GM23248 (cell line): Measurements from ENCODE around the gene RFTN1. TPM values are rescaled to one million over a fixed set of nuclear protein-coding genes. Genes with fewer than 3 reads are reported as not detected.

ENCODE experiments used
- DNase-seq: peaks from one replicate; pipeline ENCODE4 v3.0.0-alpha.2; 2015
- H2AFZ ChIP-seq: fragments of 200-600 bp; sonication (generic); 2 replicates; pipeline ENCODE4 v1.6.1; 2016; ENCODE audit warnings: antibody characterized with exemption
- H3F3A ChIP-seq: fragments of 200-600 bp; sonication (generic); 2 replicates; pipeline ENCODE4 v1.6.1; 2016; ENCODE audit warnings: mild to moderate bottlenecking, antibody characterized with exemption, mixed run types; ENCODE audit not compliant: insufficient read depth
- H3K27ac ChIP-seq: fragments of 200-600 bp; sonication (generic); 2 replicates; pipeline ENCODE4 v1.5.1; 2016; ENCODE audit warnings: mild to moderate bottlenecking
- H3K27me3 ChIP-seq: fragments of 200-600 bp; sonication (generic); replicated peaks from 2 replicates; pipeline ENCODE4 v1.6.1; 2016; ENCODE audit warnings: mild to moderate bottlenecking; ENCODE audit not compliant: insufficient read depth
- H3K36me3 ChIP-seq: fragments of 200-600 bp; sonication (generic); 2 replicates; pipeline ENCODE4 v1.6.1; 2016; ENCODE audit warnings: low read depth, mild to moderate bottlenecking
- H3K4me1 ChIP-seq: fragments of 200-600 bp; sonication (generic); 2 replicates; pipeline ENCODE4 v1.6.1; 2016; ENCODE audit warnings: mild to moderate bottlenecking; ENCODE audit not compliant: insufficient read depth
- H3K4me2 ChIP-seq: fragments of 200-600 bp; sonication (generic); one replicate; pipeline ENCODE4 v1.6.1; 2016; ENCODE audit warnings: mild to moderate bottlenecking; ENCODE audit not compliant: unreplicated experiment
- H3K4me3 ChIP-seq: fragments of 200-600 bp; sonication (generic); 2 replicates; pipeline ENCODE4 v1.5.1; 2016; ENCODE audit warnings: mild to moderate bottlenecking
- H3K79me2 ChIP-seq: fragments of 200-600 bp; sonication (generic); 2 replicates; pipeline ENCODE4 v1.6.1; 2016; ENCODE audit warnings: mild to moderate bottlenecking; ENCODE audit not compliant: insufficient read depth
- H3K9ac ChIP-seq: fragments of 200-600 bp; sonication (generic); 2 replicates; pipeline ENCODE4 v1.6.1; 2016; ENCODE audit warnings: mild to moderate bottlenecking
- H3K9me2 ChIP-seq: fragments of 200-600 bp; sonication (generic); 2 replicates; pipeline ENCODE4 v1.6.1; 2016; ENCODE audit warnings: mixed run types, mild to moderate bottlenecking, moderate library complexity; ENCODE audit not compliant: insufficient read depth
- H3K9me3 ChIP-seq: fragments of 200-600 bp; sonication (generic); one replicate; pipeline ENCODE4 v1.6.1; 2017; ENCODE audit warnings: low read depth
- H4K20me1 ChIP-seq: fragments of 200-600 bp; sonication (generic); 2 replicates; pipeline ENCODE4 v1.6.0; 2016; ENCODE audit not compliant: insufficient read depth
- EZH2 ChIP-seq: fragments of 200-600 bp; sonication (generic); IDR thresholded peaks from 2 replicates; pipeline ENCODE4 v1.6.1; 2018; ENCODE audit warnings: antibody characterized with exemption, mild to moderate bottlenecking; ENCODE audit not compliant: insufficient read depth, poor library complexity, severe bottlenecking
- EZH2phosphoT487 ChIP-seq: fragments of 200-600 bp; sonication (generic); IDR thresholded peaks from 2 replicates; pipeline ENCODE4 v1.6.1; 2018; ENCODE audit warnings: antibody characterized with exemption, moderate library complexity, mild to moderate bottlenecking, low read depth; ENCODE audit not compliant: insufficient read depth
- WGBS, 2 experiments: methylation state at CpG; one replicate each; pipeline ENCODE4 v1.1.6; 2015 to 2017; ENCODE audit warnings: low lambda C conversion rate in 2 of 2, low coverage in 1 of 2; ENCODE audit errors: missing lambda C conversion rate in 2 of 2; 5-methylcytosine and 5-hydroxymethylcytosine counted together
- in situ Hi-C: fragments of 300-500 bp; cut with MboI; formaldehyde crosslinking; loops from 2 replicates; pipeline ENCODE4 v1.15.0; 2020
- polyA plus RNA-seq: library from polyadenylated mRNA; unstranded; fragments of >200 nt; fragmentation: Nextera tagmentation; extraction: Ambion mirVana; gene quantifications from 2 replicates; pipeline ENCODE4 v1.2.1, GENCODE V29; 2016
- total RNA-seq: library from RNA; depleted of rRNA; stranded (reverse); fragments of >200 nt; shearing (Covaris generic); gene quantifications from 2 replicates; pipeline ENCODE4 v1.2.3, GENCODE V29; 2014

RFTN1 gene
- total and polyA plus RNA-seq, 2 experiments from 2014 or later = 43.1 to 77.7 TPM

GRCh38 chr3:16485395-16485992 is 28.0 kb downstream of the RFTN1 start:
- H3K4me2 ChIP-seq = peak overlapping the region; percentile 35
- H3K4me3 ChIP-seq = no peak overlapping the region
- no peak for DNase-seq
- H3K9ac ChIP-seq = no peak overlapping the region
- peaks cover 73% of the 10 kb centered on the region for H3K79me2 ChIP-seq
- 72 to 74% methylated on average over 5 of the region's 5 CpGs for WGBS, 2 experiments
- TF ChIP-seq EZH2phosphoT487 (no peak), EZH2 (no peak)
- H3K27me3 ChIP-seq = no peaks in the 10 kb centered on the region
- H3F3A ChIP-seq = peaks cover 42% of the 10 kb centered on the region
- no peaks in the 10 kb centered on the region for H3K9me2 ChIP-seq
- no peaks in the 10 kb centered on the region for H4K20me1 ChIP-seq
- in situ Hi-C loops = no loop called here
- peak overlapping the region; percentile 66; the same call in 1 of the 2 replicates for H3K27ac ChIP-seq
- no peaks in the 10 kb centered on the region for H3K9me3 ChIP-seq
- no peaks in the 10 kb centered on the region; the same call in 1 of the 2 replicates for H3K36me3 ChIP-seq
- H2AFZ ChIP-seq = no peak overlapping the region
- H3K4me1 ChIP-seq = peaks cover 55% of the 10 kb centered on the region

DNA sequence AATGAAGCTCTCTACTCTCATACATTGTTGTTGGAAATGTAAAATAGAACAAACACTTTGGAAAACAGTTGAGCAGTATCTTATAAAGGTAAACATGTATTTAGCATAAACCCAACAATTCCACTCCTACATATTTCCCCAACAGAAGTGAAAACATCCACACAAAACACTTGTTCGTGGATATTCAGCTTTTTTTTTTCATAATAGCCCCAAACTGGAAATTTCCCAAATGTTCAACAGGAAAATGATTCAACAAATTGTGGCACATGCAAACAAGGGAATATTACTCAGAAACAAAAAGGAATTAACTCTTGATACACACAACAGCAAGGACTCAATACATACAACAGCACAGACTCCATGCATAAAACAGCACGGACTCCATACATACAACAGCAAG is 28.5 kb downstream of the RFTN1 start:
- H3K9ac ChIP-seq = no peak overlapping the region

DNA sequence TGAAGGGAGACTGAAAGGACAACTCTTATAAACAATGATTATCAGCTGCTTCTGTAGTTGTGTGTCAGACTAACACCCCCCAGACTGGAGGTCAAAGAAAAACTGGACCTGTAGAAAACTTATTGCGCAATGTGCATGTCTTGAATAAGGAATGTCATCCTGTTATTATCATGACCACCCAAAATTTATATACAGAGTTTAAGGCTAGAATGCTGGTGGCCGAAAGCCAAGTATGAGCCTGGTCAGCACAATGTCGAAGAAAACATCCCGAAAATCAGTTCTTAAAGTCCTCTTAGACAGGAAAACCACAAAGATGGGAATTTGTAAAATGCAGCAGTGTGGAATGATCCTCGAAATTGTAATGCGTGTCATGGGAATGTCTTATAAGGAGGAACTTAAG is 29.3 kb downstream of the RFTN1 start:
- in situ Hi-C loops = no loop called here
- peak overlapping the region; percentile 35 for H3K4me2 ChIP-seq
- DNase-seq = peak; percentile 95
- WGBS, 2 experiments = 10 to 11% methylated on average over 6 of the region's 6 CpGs
- no peak overlapping the region for H2AFZ ChIP-seq
- TF ChIP-seq EZH2 = no peak
- no peak for TF ChIP-seq EZH2phosphoT487
- H3F3A ChIP-seq = peaks cover 48% of the 10 kb centered on the region
- peaks cover 62% of the 10 kb centered on the region for H3K4me1 ChIP-seq
- H3K27ac ChIP-seq = peak overlapping the region; percentile 66
- H3K9me2 ChIP-seq = no peaks in the 10 kb centered on the region
- H3K9me3 ChIP-seq = no peaks in the 10 kb centered on the region
- peak overlapping the region; percentile 38 for H3K9ac ChIP-seq
- peak overlapping the region; percentile 17 for H3K4me3 ChIP-seq
- peaks cover 85% of the 10 kb centered on the region for H3K79me2 ChIP-seq
- H4K20me1 ChIP-seq = no peaks in the 10 kb centered on the region
- peaks cover 4% of the 10 kb centered on the region; the same call in 1 of the 2 replicates for H3K36me3 ChIP-seq
- no peaks in the 10 kb centered on the region for H3K27me3 ChIP-seq

More for the DNA sequence above, 28.5 kb downstream of the RFTN1 start:
- no peaks in the 10 kb centered on the region; the same call in 1 of the 2 replicates for H3K36me3 ChIP-seq
- H3K4me1 ChIP-seq = peaks cover 61% of the 10 kb centered on the region
- no peak for TF ChIP-seq EZH2
- TF ChIP-seq EZH2phosphoT487 = no peak
- H2AFZ ChIP-seq = no peak overlapping the region
- H3K9me3 ChIP-seq = no peaks in the 10 kb centered on the region
- H3K27ac ChIP-seq = peak overlapping the region; percentile 66
- peaks cover 78% of the 10 kb centered on the region for H3K79me2 ChIP-seq
- no peaks in the 10 kb centered on the region for H4K20me1 ChIP-seq
- H3F3A ChIP-seq = peaks cover 48% of the 10 kb centered on the region
- no peaks in the 10 kb centered on the region for H3K9me2 ChIP-seq
- no peaks in the 10 kb centered on the region for H3K27me3 ChIP-seq
- H3K4me3 ChIP-seq = peak overlapping the region; percentile 17; the same call in 1 of the 2 replicates
- WGBS, 2 experiments = 61 to 71% methylated on average over 2 of the region's 2 CpGs
- in situ Hi-C loops = no loop called here
- H3K4me2 ChIP-seq = peak overlapping the region; percentile 35
- peak; percentile 59 for DNase-seq

DNA sequence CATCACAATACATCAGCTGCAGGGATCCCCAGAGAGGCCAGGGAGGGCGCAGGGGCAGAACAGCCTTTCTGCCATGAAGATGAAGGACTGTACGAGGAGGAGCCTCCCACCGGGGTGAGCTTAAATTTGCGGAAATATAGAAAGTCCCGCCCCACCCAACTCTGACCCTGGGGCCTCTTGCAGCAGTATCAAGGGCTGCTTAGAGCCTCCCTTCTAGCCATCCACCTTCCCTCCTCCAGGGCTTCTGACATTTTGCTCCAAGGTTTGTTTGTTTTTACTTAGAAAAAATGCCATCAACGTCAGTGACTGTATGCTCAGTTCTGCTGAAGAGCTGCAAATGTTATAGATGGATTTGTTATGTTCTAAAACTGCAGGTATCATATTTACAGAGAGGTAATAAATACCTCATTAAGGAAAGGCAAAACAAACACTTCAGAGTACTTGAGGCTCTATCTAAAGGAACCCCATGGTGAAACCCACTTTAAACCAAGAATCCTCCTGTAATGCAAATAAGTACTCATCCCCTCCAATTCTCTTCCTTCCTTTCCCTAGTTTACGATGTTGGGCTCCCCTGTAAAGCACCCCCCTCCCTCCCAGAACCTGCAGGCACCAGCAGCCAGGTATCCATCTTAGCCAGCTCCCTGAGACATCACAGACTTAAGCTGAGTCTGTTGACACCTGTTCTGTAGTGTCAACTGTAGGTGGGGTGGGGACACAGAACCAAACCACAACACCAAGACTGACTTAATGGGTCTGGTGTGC is 30.5 kb downstream of the RFTN1 start:
- Histone ChIP-seq H3K79me2 (peaks cover 87% of the 10 kb centered on the region), H3K4me3 (no peak overlapping the region), H3K9ac (no peak overlapping the region), H4K20me1 (no peaks in the 10 kb centered on the region), H3K9me3 (no peaks in the 10 kb centered on the region), H3K27me3 (no peaks in the 10 kb centered on the region), H3K4me1 (peaks cover 75% of the 10 kb centered on the region), H3F3A (peaks cover 53% of the 10 kb centered on the region), H3K27ac (peak overlapping the region; percentile 66; the same call in 1 of the 2 replicates), H3K36me3 (0 out of 2 replicates have a peak, but pooled peaks cover 5% of the 10 kb centered on the region), H3K4me2 (no peak overlapping the region), H2AFZ (no peak overlapping the region), H3K9me2 (no peaks in the 10 kb centered on the region)
- TF ChIP-seq EZH2 = no peak
- TF ChIP-seq EZH2phosphoT487 = no peak
- DNase-seq = no peak
- WGBS, 2 experiments = 83% methylated on average over 7 of the region's 7 CpGs
- in situ Hi-C loops = no loop called here
